Neural progenitor cell (in vitro differentiated cells): ENCODE results near the gene HAS3. TPM values are rescaled to one million over a fixed set of nuclear protein-coding genes. Genes with fewer than 3 reads are reported as not detected.

Source experiments
- DNase-seq: peaks from one replicate; pipeline ENCODE4 v3.0.0-alpha.2; 2016; ENCODE audit warnings: low spot score
- H2AFZ ChIP-seq: fragments of 200-600 bp; sonication (generic); replicated peaks from 2 replicates; pipeline ENCODE4 v1.6.1; 2016; ENCODE audit warnings: antibody characterized with exemption
- H3F3A ChIP-seq: fragments of 200-600 bp; sonication (generic); 2 replicates; pipeline ENCODE4 v1.6.1; 2016; ENCODE audit warnings: antibody characterized with exemption, low read depth
- H3K27ac ChIP-seq: fragments of 200-600 bp; sonication (generic); 2 replicates; pipeline ENCODE4 v1.5.1; 2016; ENCODE audit warnings: mild to moderate bottlenecking
- H3K27me3 ChIP-seq: fragments of 200-600 bp; sonication (generic); 2 replicates; pipeline ENCODE4 v1.6.1; 2016; ENCODE audit warnings: mild to moderate bottlenecking, moderate library complexity
- H3K36me3 ChIP-seq: fragments of 200-600 bp; sonication (generic); 2 replicates; pipeline ENCODE4 v1.5.1; 2016
- H3K4me1 ChIP-seq: fragments of 200-600 bp; sonication (generic); 2 replicates; pipeline ENCODE4 v1.6.1; 2016; ENCODE audit warnings: mixed run types
- H3K4me2 ChIP-seq: fragments of 200-600 bp; sonication (generic); 2 replicates; pipeline ENCODE4 v1.6.1; 2016
- H3K4me3 ChIP-seq: fragments of 200-600 bp; sonication (generic); 2 replicates; pipeline ENCODE4 v1.5.1; 2016
- H3K79me2 ChIP-seq: fragments of 200-600 bp; sonication (generic); 2 replicates; pipeline ENCODE4 v1.6.1; 2016; ENCODE audit warnings: low read depth
- H3K9ac ChIP-seq: fragments of 200-600 bp; sonication (generic); 2 replicates; pipeline ENCODE4 v1.6.1; 2016
- H3K9me3 ChIP-seq: fragments of 200-600 bp; sonication (generic); 2 replicates; pipeline ENCODE4 v1.5.1; 2016; ENCODE audit warnings: low read depth
- H4K20me1 ChIP-seq: fragments of 200-600 bp; sonication (generic); 2 replicates; pipeline ENCODE4 v1.6.1; 2016; ENCODE audit warnings: low read depth
- H3K27ac Mint-ChIP-seq: 3 replicates; pipeline ENCODE4 v1.8.0; 2021; ENCODE audit warnings: mixed read lengths
- H3K27me3 Mint-ChIP-seq: 2 replicates; pipeline ENCODE4 v1.8.0; 2022; ENCODE audit warnings: low read depth, mild to moderate bottlenecking, inconsistent platforms, moderate library complexity, mixed read lengths; ENCODE audit not compliant: insufficient read depth
- H3K36me3 Mint-ChIP-seq: 3 replicates; pipeline ENCODE4 v1.8.0; 2021; ENCODE audit warnings: mixed read lengths
- H3K4me1 Mint-ChIP-seq: 3 replicates; pipeline ENCODE4 v1.8.0; 2021; ENCODE audit warnings: mixed read lengths
- H3K4me3 Mint-ChIP-seq: 3 replicates; pipeline ENCODE4 v1.8.0; 2021; ENCODE audit warnings: mild to moderate bottlenecking, moderate library complexity, mixed read lengths
- H3K9me3 Mint-ChIP-seq: 3 replicates; pipeline ENCODE4 v1.8.0; 2020; ENCODE audit warnings: mixed read lengths
- CTCF ChIP-seq: fragments of 200-600 bp; sonication (generic); IDR thresholded peaks from 2 replicates; pipeline ENCODE4 v1.5.1; 2017; ENCODE audit warnings: antibody characterized with exemption, mild to moderate bottlenecking
- EZH2 ChIP-seq: fragments of 200-600 bp; sonication (generic); IDR thresholded peaks from 2 replicates; pipeline ENCODE4 v1.6.1; 2017; ENCODE audit warnings: antibody characterized with exemption, mild to moderate bottlenecking, moderate library complexity
- EZH2phosphoT487 ChIP-seq: fragments of 200-600 bp; sonication (generic); IDR thresholded peaks from 2 replicates; pipeline ENCODE4 v1.6.1; 2017; ENCODE audit warnings: antibody characterized with exemption
- total RNA-seq: library from RNA; depleted of rRNA; stranded (reverse); fragments of >200 nt; gene quantifications from 2 replicates; pipeline ENCODE4 v1.2.3, GENCODE V29; 2015; ENCODE audit warnings: low replicate concordance

Gene HAS3
- total RNA-seq, 1 donor from 2014 or later = 2.5 TPM

- no peak overlapping the region for H3K4me3 Mint-ChIP-seq
- Histone ChIP-seq H3K36me3 (no peaks in the 10 kb centered on the region), H3K79me2 (peaks cover 21% of the 10 kb centered on the region), H3K27me3 (no peaks in the 10 kb centered on the region), H3F3A (peaks cover 4% of the 10 kb centered on the region), H2AFZ (no peak overlapping the region), H4K20me1 (peaks cover 31% of the 10 kb centered on the region), H3K4me2 (no peak overlapping the region), H3K27ac (no peak overlapping the region), H3K9ac (no peak overlapping the region), H3K4me3 (no peak overlapping the region), H3K9me3 (no peaks in the 10 kb centered on the region), H3K4me1 (no peaks in the 10 kb centered on the region)
- TF ChIP-seq EZH2phosphoT487 (no peak), CTCF (no peak)
- H3K27ac Mint-ChIP-seq = no peak overlapping the region
- no peak for DNase-seq
- no peaks in the 10 kb centered on the region for H3K4me1 Mint-ChIP-seq
- H3K36me3 Mint-ChIP-seq = peaks cover 37% of the 10 kb centered on the region
- H3K9me3 Mint-ChIP-seq = no peaks in the 10 kb centered on the region
- peaks cover 5% of the 10 kb centered on the region for H3K27me3 Mint-ChIP-seq
Observed at GRCh38 chr16:69118468-69118867, 13.0 kb downstream of the HAS3 start.

- Histone ChIP-seq H3K9me3 (no peaks in the 10 kb centered on the region), H2AFZ (no peak overlapping the region), H3K9ac (no peak overlapping the region), H3K27ac (no peak overlapping the region), H3K27me3 (no peaks in the 10 kb centered on the region), H3K4me3 (no peak overlapping the region), H3K36me3 (no peaks in the 10 kb centered on the region), H4K20me1 (peaks cover 33% of the 10 kb centered on the region), H3K4me1 (no peaks in the 10 kb centered on the region), H3K4me2 (no peak overlapping the region), H3F3A (peaks cover 4% of the 10 kb centered on the region), H3K79me2 (peaks cover 27% of the 10 kb centered on the region)
- Mint-ChIP-seq H3K4me1 (no peaks in the 10 kb centered on the region), H3K36me3 (peaks cover 38% of the 10 kb centered on the region), H3K27ac (no peak overlapping the region), H3K27me3 (peaks cover 5% of the 10 kb centered on the region), H3K4me3 (no peak overlapping the region), H3K9me3 (no peaks in the 10 kb centered on the region)
- DNase-seq = no peak
- TF ChIP-seq EZH2phosphoT487 = no peak
- no peak for TF ChIP-seq EZH2
- no peak for TF ChIP-seq CTCF
Observed at GRCh38 chr16:69118994-69119393, 13.5 kb downstream of the HAS3 start.

- Histone ChIP-seq H3K9me3 (no peaks in the 10 kb centered on the region), H3K36me3 (no peaks in the 10 kb centered on the region), H3F3A (peaks cover 6% of the 10 kb centered on the region), H2AFZ (no peak overlapping the region), H3K4me2 (no peak overlapping the region), H3K4me1 (no peaks in the 10 kb centered on the region), H3K9ac (no peak overlapping the region), H3K4me3 (no peak overlapping the region), H3K27me3 (no peaks in the 10 kb centered on the region), H4K20me1 (peaks cover 33% of the 10 kb centered on the region), H3K27ac (no peak overlapping the region), H3K79me2 (peaks cover 32% of the 10 kb centered on the region)
- TF ChIP-seq EZH2phosphoT487 (no peak), EZH2 (no peak), CTCF (no peak)
- DNase-seq = no peak
- Mint-ChIP-seq H3K36me3 (peaks cover 39% of the 10 kb centered on the region), H3K9me3 (no peaks in the 10 kb centered on the region), H3K27me3 (peaks cover 5% of the 10 kb centered on the region), H3K4me1 (no peaks in the 10 kb centered on the region), H3K4me3 (no peak overlapping the region), H3K27ac (no peak overlapping the region)
Observed at GRCh38 chr16:69119536-69119935, 14.1 kb downstream of the HAS3 start.
